H9 (cell line): Measurements from ENCODE around the gene GLS. TPM values are rescaled to one million over a fixed set of nuclear protein-coding genes. Genes with fewer than 3 reads are reported as not detected.

Source experiments
- DNase-seq: peaks from one replicate; pipeline ENCODE4 v3.0.0-alpha.2; 2017
- H2AFZ ChIP-seq: one replicate; pipeline ENCODE4 v1.6.1; 2013; ENCODE audit warnings: mild to moderate bottlenecking, low read length, control low read depth, moderate library complexity
- H2AK5ac ChIP-seq: 2 replicates; pipeline ENCODE4 v1.6.1; 2013; ENCODE audit warnings: low read length, control low read depth, mixed read lengths; ENCODE audit not compliant: insufficient read length
- H2BK120ac ChIP-seq: one replicate; pipeline ENCODE4 v1.6.1; 2013; ENCODE audit warnings: low read depth, mild to moderate bottlenecking, low read length, control low read depth, inconsistent platforms; ENCODE audit not compliant: poor library complexity, severe bottlenecking
- H2BK12ac ChIP-seq: 2 replicates; pipeline ENCODE4 v1.6.1; 2013; ENCODE audit warnings: low read length, control low read depth, mixed read lengths, low read depth; ENCODE audit not compliant: insufficient read length
- H2BK15ac ChIP-seq: 2 replicates; pipeline ENCODE4 v1.6.1; 2013; ENCODE audit warnings: low read depth, low read length, control low read depth
- H2BK20ac ChIP-seq: one replicate; pipeline ENCODE4 v1.6.1; 2013; ENCODE audit warnings: low read depth, mild to moderate bottlenecking, low read length, control low read depth, inconsistent platforms; ENCODE audit not compliant: poor library complexity, severe bottlenecking
- H2BK5ac ChIP-seq: 2 replicates; pipeline ENCODE4 v1.6.1; 2013; ENCODE audit warnings: low read length, control low read depth, mixed read lengths; ENCODE audit not compliant: insufficient read length
- H3K14ac ChIP-seq: 2 replicates; pipeline ENCODE4 v1.6.1; 2013; ENCODE audit warnings: low read length, control low read depth; ENCODE audit not compliant: insufficient read depth
- H3K18ac ChIP-seq: 2 replicates; pipeline ENCODE4 v1.6.1; 2013; ENCODE audit warnings: low read depth, mild to moderate bottlenecking, mixed read lengths, low read length, control low read depth; ENCODE audit not compliant: insufficient read length
- H3K23ac ChIP-seq: 2 replicates; pipeline ENCODE4 v1.6.1; 2013; ENCODE audit warnings: low read length, control low read depth, mixed read lengths, low read depth; ENCODE audit not compliant: insufficient read length
- H3K23me2 ChIP-seq: 2 replicates; pipeline ENCODE4 v1.6.1; 2013; ENCODE audit warnings: low read depth, mild to moderate bottlenecking, mixed read lengths, low read length, control low read depth; ENCODE audit not compliant: insufficient read length, poor library complexity, severe bottlenecking
- H3K27ac ChIP-seq: 2 replicates; pipeline ENCODE4 v1.5.1; 2013; ENCODE audit warnings: low read length, control low read depth, mixed read lengths, low read depth; ENCODE audit not compliant: insufficient read length
- H3K27me3 ChIP-seq: 2 replicates; pipeline ENCODE4 v1.6.1; 2013; ENCODE audit warnings: low read length, control low read depth, inconsistent platforms; ENCODE audit not compliant: insufficient read depth
- H3K4ac ChIP-seq: 2 replicates; pipeline ENCODE4 v1.6.1; 2013; ENCODE audit warnings: low read depth, mild to moderate bottlenecking, control low read depth, inconsistent platforms, low read length, moderate library complexity
- H3K4me1 ChIP-seq: 2 replicates; pipeline ENCODE4 v1.6.1; 2013; ENCODE audit warnings: low read length, control low read depth, inconsistent platforms; ENCODE audit not compliant: insufficient read depth
- H3K4me2 ChIP-seq: 2 replicates; pipeline ENCODE4 v1.6.1; 2013; ENCODE audit warnings: low read length, control low read depth, mixed read lengths; ENCODE audit not compliant: insufficient read length, insufficient read depth
- H3K56ac ChIP-seq: 2 replicates; pipeline ENCODE4 v1.6.1; 2013; ENCODE audit warnings: low read depth, mild to moderate bottlenecking, mixed read lengths, low read length, control low read depth; ENCODE audit not compliant: insufficient read length
- H3K79me1 ChIP-seq: 2 replicates; pipeline ENCODE4 v1.6.1; 2013; ENCODE audit warnings: low read depth, mild to moderate bottlenecking, moderate library complexity, low read length, control low read depth, inconsistent platforms; ENCODE audit not compliant: insufficient read depth, poor library complexity, severe bottlenecking
- H3K79me2 ChIP-seq: 2 replicates; pipeline ENCODE4 v1.6.1; 2013; ENCODE audit warnings: low read length, control low read depth, inconsistent platforms; ENCODE audit not compliant: insufficient read depth
- H3K9ac ChIP-seq: 2 replicates; pipeline ENCODE4 v1.6.1; 2013; ENCODE audit warnings: low read length, control low read depth, mixed read lengths; ENCODE audit not compliant: insufficient read length; ENCODE audit errors: extremely low read depth
- H3K9me3 ChIP-seq: one replicate; pipeline ENCODE4 v1.6.1; 2013; ENCODE audit warnings: low read depth, low read length, inconsistent platforms; ENCODE audit not compliant: control insufficient read depth
- H3T11ph ChIP-seq: one replicate; pipeline ENCODE4 v1.6.1; 2013; ENCODE audit warnings: mild to moderate bottlenecking, low read length, control low read depth, inconsistent platforms
- H4K20me1 ChIP-seq: one replicate; pipeline ENCODE4 v1.6.1; 2013; ENCODE audit not compliant: control insufficient read depth, insufficient read length, insufficient read depth
- H4K5ac ChIP-seq: 2 replicates; pipeline ENCODE4 v1.6.1; 2013; ENCODE audit warnings: low read depth, mild to moderate bottlenecking, mixed read lengths, low read length, control low read depth; ENCODE audit not compliant: insufficient read length
- H4K8ac ChIP-seq: replicated peaks from 2 replicates; pipeline ENCODE4 v1.6.1; 2013; ENCODE audit warnings: low read length, control low read depth, mixed read lengths, low read depth; ENCODE audit not compliant: insufficient read length
- H4K91ac ChIP-seq: 2 replicates; pipeline ENCODE4 v1.6.1; 2013; ENCODE audit warnings: low read depth, mild to moderate bottlenecking, moderate library complexity, mixed read lengths, low read length, control low read depth; ENCODE audit not compliant: insufficient read length
- H3K27ac Mint-ChIP-seq, 3 experiments: 2 replicates in 2 of 3; 3 replicates in 1 of 3; pipeline ENCODE4 v1.8.0; 2020 to 2021; ENCODE audit warnings: mixed read lengths in 3 of 3, mild to moderate bottlenecking in 1 of 3, moderate library complexity in 1 of 3
- H3K27me3 Mint-ChIP-seq: 2 replicates; pipeline ENCODE4 v1.8.0; 2021; ENCODE audit warnings: low read depth, mild to moderate bottlenecking, moderate library complexity, mixed read lengths
- H3K36me3 Mint-ChIP-seq, 3 experiments: 2 replicates in 2 of 3; 3 replicates in 1 of 3; pipeline ENCODE4 v1.8.0; 2020 to 2021; ENCODE audit warnings: low read depth in 3 of 3, mixed read lengths in 3 of 3; ENCODE audit not compliant: insufficient read depth in 1 of 3
- H3K4me1 Mint-ChIP-seq, 2 experiments: 2 replicates each; pipeline ENCODE4 v1.8.0; 2020; ENCODE audit warnings: mixed read lengths in 2 of 2
- H3K4me3 Mint-ChIP-seq, 2 experiments: 2 replicates in 1 of 2; 3 replicates in 1 of 2; pipeline ENCODE4 v1.8.0; 2020 to 2021; ENCODE audit warnings: mild to moderate bottlenecking in 2 of 2, mixed read lengths in 2 of 2, moderate library complexity in 1 of 2
- H3K9me3 Mint-ChIP-seq, 2 experiments: 2 replicates in 1 of 2; 3 replicates in 1 of 2; pipeline ENCODE4 v1.8.0; 2020; ENCODE audit warnings: mild to moderate bottlenecking in 2 of 2, mixed read lengths in 2 of 2, moderate library complexity in 1 of 2
- CTCF ChIP-seq: fragments of 200-600 bp; sonication (generic); conservative IDR thresholded peaks from 3 replicates; pipeline ENCODE4 v1.8.0; 2021; ENCODE audit warnings: antibody characterized with exemption, mild to moderate bottlenecking
- WGBS: extraction: QIAGEN DNeasy Blood & Tissue Kit; methylation state at CpG from one replicate; pipeline ENCODE4 v1.1.7; 2013; ENCODE audit warnings: missing lambda C conversion rate, low lambda C conversion rate, mixed read lengths; ENCODE audit not compliant: insufficient read length; ENCODE audit errors: extremely low coverage; 5-methylcytosine and 5-hydroxymethylcytosine counted together
- total RNA-seq: library from RNA; stranded (reverse); gene quantifications from 2 replicates; pipeline ENCODE4 v1.2.1, GENCODE V29; 2021

The GLS gene
- total RNA-seq, 1 experiment from 2014 or later, result 69.3 TPM

- H3T11ph ChIP-seq, result no peak overlapping the region
- TF ChIP-seq CTCF, result no peak
- Mint-ChIP-seq H3K4me1 (no peaks in the 10 kb centered on the region), H3K27me3 (no peaks in the 10 kb centered on the region), H3K9me3 (no peaks in the 10 kb centered on the region), H3K27ac (no peak overlapping the region), H3K4me3 (no peak overlapping the region), H3K36me3 (peaks cover 13 to 54% (median 38%) of the 10 kb centered on the region in 3 experiments)
- H3K14ac ChIP-seq, result no peak overlapping the region
- H3K56ac ChIP-seq, result no peak overlapping the region
- no peak overlapping the region for H2BK5ac ChIP-seq
- no peak overlapping the region for H4K91ac ChIP-seq
- H3K9me3 ChIP-seq, result no peaks in the 10 kb centered on the region
- no peak overlapping the region for H2BK120ac ChIP-seq
- H3K4ac ChIP-seq, result no peak overlapping the region
- H2AFZ ChIP-seq, result no peak overlapping the region
- no peaks in the 10 kb centered on the region for H3K79me1 ChIP-seq
- 0 out of 2 replicates have a peak, but pooled peaks cover under 1% of the 10 kb centered on the region for H3K4me1 ChIP-seq
- H2BK20ac ChIP-seq, result no peak overlapping the region
- H2BK12ac ChIP-seq, result no peak overlapping the region
- H3K27me3 ChIP-seq, result no peaks in the 10 kb centered on the region; the same call in 1 of the 2 replicates
- WGBS, result no CpG with 5 or more reads among the region's 4 CpGs
- no peak overlapping the region for H3K18ac ChIP-seq
- no peak overlapping the region for H2BK15ac ChIP-seq
- H3K9ac ChIP-seq, result no peak overlapping the region
- H4K8ac ChIP-seq, result no peak overlapping the region
- no peak overlapping the region for H3K4me2 ChIP-seq
- no peak overlapping the region for H3K23ac ChIP-seq
- H2AK5ac ChIP-seq, result no peak overlapping the region
- H3K23me2 ChIP-seq, result peaks cover 7% of the 10 kb centered on the region
- H3K79me2 ChIP-seq, result peaks cover 2% of the 10 kb centered on the region; the same call in 1 of the 2 replicates
- no peak overlapping the region for H4K5ac ChIP-seq
- DNase-seq, result no peak
- H3K27ac ChIP-seq, result no peak overlapping the region
- H4K20me1 ChIP-seq, result no peaks in the 10 kb centered on the region
Measured at GRCh38 chr2:191009541-191010374, 129.1 kb downstream of the GLS start.
